ENCODE measurements around the gene DPT. TPM values are rescaled to one million over a fixed set of nuclear protein-coding genes. Genes with fewer than 3 reads are reported as not detected.

The DPT gene
- total RNA-seq, 1 experiment from 2014 or later: not detected

GRCh38 chr1:168719306-168720111, 9.5 kb downstream of the DPT start:
- H3K9me2 ChIP-seq (ENCODE audit: insufficient read depth): no peaks in the 10 kb centered on the region
- H3K36me3 ChIP-seq (ENCODE audit: control insufficient read depth in 1 of 2, insufficient read depth in 2 of 2, low read length in 2 of 2): no peaks in the 10 kb centered on the region
- peak overlapping the region; percentile 45 for H3K4me2 ChIP-seq (ENCODE audit: low read length)
- DNase-seq (ENCODE audit: low read depth, low spot score) (peak; percentile 31), ATAC-seq (peak; percentile 95)
- CTCF ChIA-PET: no interaction called here
- no TSS peak for BruUV-seq (replicated peaks)
- no peaks in the 10 kb centered on the region for H3K9me3 ChIP-seq (ENCODE audit: control insufficient read depth in 1 of 2, insufficient read depth in 1 of 2, low read depth in 1 of 2, low read length in 2 of 2)
- H2AFZ ChIP-seq (ENCODE audit: low read depth, low read length, poor library complexity, severe bottlenecking): peak overlapping the region; percentile 29
- no peaks in the 10 kb centered on the region for H4K20me1 ChIP-seq (ENCODE audit: insufficient read depth)
- H3K9ac ChIP-seq (ENCODE audit: low read length): no peak overlapping the region
- no peaks in the 10 kb centered on the region for H3K79me2 ChIP-seq (ENCODE audit: insufficient read depth, low read length)
- H3K27ac ChIP-seq (ENCODE audit: low read depth, low read length): no peak overlapping the region
- RAD21 ChIA-PET (ENCODE audit: low non-redundant PET in 1 of 2, low total read pairs in 2 of 2, uncharacterized antibody in 2 of 2, unreplicated experiment in 2 of 2): no interaction called here
- no peaks in the 10 kb centered on the region for H3K27me3 ChIP-seq (ENCODE audit: insufficient read depth, low read length)
- POLR2A ChIA-PET: no interaction called here
- H3K4me1 ChIP-seq (ENCODE audit: control insufficient read depth in 1 of 2, insufficient read depth in 2 of 2, low read length in 2 of 2): peaks cover 3 to 14% of the 10 kb centered on the region in 2 experiments; a peak in 3 of 4 replicates
- intact Hi-C loops (cut with micrococcal nuclease): loop anchor here (2.0 kb wide), 1 partner anchor 15 kb away; no protein-coding TSS in a partner anchor
- no peak overlapping the region for H3K4me3 ChIP-seq (replicated peaks in 1 of 2; ENCODE audit: low read depth in 1 of 2, low read length in 2 of 2)
- no peak for TF ChIP-seq TCF7L2 (IDR thresholded peaks at IDR 0.05; ENCODE audit: borderline replicate concordance, extremely low read depth, insufficient read depth, insufficient read length)
- TF ChIP-seq POLR2A (IDR thresholded peaks at IDR 0.05; ENCODE audit: borderline replicate concordance, extremely low read depth, insufficient read depth, insufficient read length): no peak
- TF ChIP-seq CTCF (IDR thresholded peaks at IDR 0.05 in 2 of 3, conservative IDR thresholded peaks at IDR 0.05 in 1 of 3; ENCODE audit: borderline replicate concordance in 1 of 3, insufficient read depth in 1 of 3, low read depth in 2 of 3, low read length in 2 of 3): no peak
- no peak for TF ChIP-seq SP1 (IDR thresholded peaks at IDR 0.05; ENCODE audit: low read depth)
- TF ChIP-seq CEBPB (IDR thresholded peaks at IDR 0.05; ENCODE audit: low read depth): peak; percentile 82; the same call in 1 of the 2 replicates
- no peak for TF ChIP-seq EZH2 (IDR thresholded peaks at IDR 0.05)
- TF ChIP-seq EZH2phosphoT487 (IDR thresholded peaks at IDR 0.05; ENCODE audit: borderline replicate concordance): no peak
- TF ChIP-seq, protein P1, sequence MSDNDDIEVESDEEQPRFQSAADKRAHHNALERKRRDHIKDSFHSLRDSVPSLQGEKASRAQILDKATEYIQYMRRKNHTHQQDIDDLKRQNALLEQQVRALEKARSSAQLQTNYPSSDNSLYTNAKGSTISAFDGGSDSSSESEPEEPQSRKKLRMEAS (IDR thresholded peaks at IDR 0.05): peak; percentile 52; the same call in 1 of the 2 replicates
- peak; percentile 79 for TF ChIP-seq JUND (IDR thresholded peaks at IDR 0.05)
- TF ChIP-seq FOSL1 (IDR thresholded peaks at IDR 0.05; ENCODE audit: low read depth): peak; percentile 89
- peak; percentile 69; the same call in 1 of the 2 replicates for TF ChIP-seq CBX3 (IDR thresholded peaks at IDR 0.05; ENCODE audit: low read depth)
- no peak for TF ChIP-seq ZFX (IDR thresholded peaks at IDR 0.05)
- no peak for TF ChIP-seq ATF3 (IDR thresholded peaks at IDR 0.05)
- no peak for TF ChIP-seq REST (IDR thresholded peaks at IDR 0.05; ENCODE audit: low read depth)
- TF ChIP-seq, protein P2, sequence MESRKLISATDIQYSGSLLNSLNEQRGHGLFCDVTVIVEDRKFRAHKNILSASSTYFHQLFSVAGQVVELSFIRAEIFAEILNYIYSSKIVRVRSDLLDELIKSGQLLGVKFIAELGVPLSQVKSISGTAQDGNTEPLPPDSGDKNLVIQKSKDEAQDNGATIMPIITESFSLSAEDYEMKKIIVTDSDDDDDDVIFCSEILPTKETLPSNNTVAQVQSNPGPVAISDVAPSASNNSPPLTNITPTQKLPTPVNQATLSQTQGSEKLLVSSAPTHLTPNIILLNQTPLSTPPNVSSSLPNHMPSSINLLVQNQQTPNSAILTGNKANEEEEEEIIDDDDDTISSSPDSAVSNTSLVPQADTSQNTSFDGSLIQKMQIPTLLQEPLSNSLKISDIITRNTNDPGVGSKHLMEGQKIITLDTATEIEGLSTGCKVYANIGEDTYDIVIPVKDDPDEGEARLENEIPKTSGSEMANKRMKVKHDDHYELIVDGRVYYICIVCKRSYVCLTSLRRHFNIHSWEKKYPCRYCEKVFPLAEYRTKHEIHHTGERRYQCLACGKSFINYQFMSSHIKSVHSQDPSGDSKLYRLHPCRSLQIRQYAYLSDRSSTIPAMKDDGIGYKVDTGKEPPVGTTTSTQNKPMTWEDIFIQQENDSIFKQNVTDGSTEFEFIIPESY (IDR thresholded peaks at IDR 0.05; ENCODE audit: extremely low read depth, insufficient replicate concordance, low read length): no peak
- TF ChIP-seq SIN3A (IDR thresholded peaks at IDR 0.05; ENCODE audit: low read depth): no peak
- no peak for TF ChIP-seq POLR2AphosphoS5 (IDR thresholded peaks at IDR 0.05; ENCODE audit: low read depth, low read length)
- no peak for TF ChIP-seq ZNF274 (IDR thresholded peaks at IDR 0.05; ENCODE audit: low read depth, low read length)
- TF ChIP-seq RAD21 (IDR thresholded peaks at IDR 0.05; ENCODE audit: low read depth): no peak
- TF ChIP-seq ELF1 (IDR thresholded peaks at IDR 0.05; ENCODE audit: borderline replicate concordance, low read depth): no peak

Measured in HCT116 (cell line).